ENCODE results near the gene WDR46.

- TF ChIP-seq POLR2A (IDR thresholded peaks at IDR 0.05) (no peak), CTCF (IDR thresholded peaks at IDR 0.05) (no peak), POLR2AphosphoS5 (IDR thresholded peaks at IDR 0.05) (no peak)
These were observed 27.8 kb upstream of the WDR46 start for GRCh38 chr6:33316603-33317418.
